Measurements from ENCODE around the gene RPTN.

- no peak for TF ChIP-seq POLR2A (IDR thresholded peaks at IDR 0.05)
- TF ChIP-seq, protein P1, sequence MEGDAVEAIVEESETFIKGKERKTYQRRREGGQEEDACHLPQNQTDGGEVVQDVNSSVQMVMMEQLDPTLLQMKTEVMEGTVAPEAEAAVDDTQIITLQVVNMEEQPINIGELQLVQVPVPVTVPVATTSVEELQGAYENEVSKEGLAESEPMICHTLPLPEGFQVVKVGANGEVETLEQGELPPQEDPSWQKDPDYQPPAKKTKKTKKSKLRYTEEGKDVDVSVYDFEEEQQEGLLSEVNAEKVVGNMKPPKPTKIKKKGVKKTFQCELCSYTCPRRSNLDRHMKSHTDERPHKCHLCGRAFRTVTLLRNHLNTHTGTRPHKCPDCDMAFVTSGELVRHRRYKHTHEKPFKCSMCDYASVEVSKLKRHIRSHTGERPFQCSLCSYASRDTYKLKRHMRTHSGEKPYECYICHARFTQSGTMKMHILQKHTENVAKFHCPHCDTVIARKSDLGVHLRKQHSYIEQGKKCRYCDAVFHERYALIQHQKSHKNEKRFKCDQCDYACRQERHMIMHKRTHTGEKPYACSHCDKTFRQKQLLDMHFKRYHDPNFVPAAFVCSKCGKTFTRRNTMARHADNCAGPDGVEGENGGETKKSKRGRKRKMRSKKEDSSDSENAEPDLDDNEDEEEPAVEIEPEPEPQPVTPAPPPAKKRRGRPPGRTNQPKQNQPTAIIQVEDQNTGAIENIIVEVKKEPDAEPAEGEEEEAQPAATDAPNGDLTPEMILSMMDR (IDR thresholded peaks at IDR 0.05), result no peak
These were observed 38.4 kb upstream of the RPTN start for GRCh38 chr1:152197361-152197941.

All from breast epithelium (tissue), 3 donors.